Activated naive CD8-positive, alpha-beta T cell treated with anti-CD3 and anti-CD28 coated beads, Interleukin-2, amount 10 ng/mL, durations not matched to agents 7 days and 5 days (primary cell): ENCODE results near the gene UNC79. TPM values are rescaled to one million over a fixed set of nuclear protein-coding genes. Genes with fewer than 3 reads are reported as not detected.

Source experiments
- ATAC-seq: fragments of 150-1000 bp; cut with Tn5 transposase; one replicate; pipeline ENCODE4 v1.10.0; 2021; ENCODE audit warnings: low read depth, moderate library complexity
- POLR2A ChIA-PET: fragments of 350-600 bp; sonication (Branson Sonifier 250); formaldehyde crosslinking; loops from one replicate; lab custom pipeline; 2021; ENCODE audit warnings: antibody characterized with exemption; lab: Charles Lee
- DNase-seq: peaks from one replicate; pipeline ENCODE4 v3.0.0; 2021
- H3K27ac Mint-ChIP-seq: one replicate; pipeline ENCODE4 v1.8.0; 2022; ENCODE audit warnings: mild to moderate bottlenecking, mixed read lengths
- H3K27me3 Mint-ChIP-seq: one replicate; pipeline ENCODE4 v1.8.0; 2022; ENCODE audit warnings: mild to moderate bottlenecking, moderate library complexity, mixed read lengths
- H3K36me3 Mint-ChIP-seq: one replicate; pipeline ENCODE4 v1.8.0; 2021; ENCODE audit warnings: mild to moderate bottlenecking, mixed read lengths
- H3K4me1 Mint-ChIP-seq: one replicate; pipeline ENCODE4 v1.8.0; 2021; ENCODE audit warnings: mixed read lengths
- H3K4me3 Mint-ChIP-seq: one replicate; pipeline ENCODE4 v1.8.0; 2022; ENCODE audit warnings: mild to moderate bottlenecking, moderate library complexity, mixed read lengths
- H3K9me3 Mint-ChIP-seq: one replicate; pipeline ENCODE4 v1.8.0; 2021; ENCODE audit warnings: mixed read lengths
- total RNA-seq, 2 experiments: library from RNA; stranded (reverse); gene quantifications; one replicate each; pipeline ENCODE4 v1.2.3, GENCODE V29; 2021

The UNC79 gene
- total RNA-seq, 2 experiments from 2014 or later, result not detected

DNA sequence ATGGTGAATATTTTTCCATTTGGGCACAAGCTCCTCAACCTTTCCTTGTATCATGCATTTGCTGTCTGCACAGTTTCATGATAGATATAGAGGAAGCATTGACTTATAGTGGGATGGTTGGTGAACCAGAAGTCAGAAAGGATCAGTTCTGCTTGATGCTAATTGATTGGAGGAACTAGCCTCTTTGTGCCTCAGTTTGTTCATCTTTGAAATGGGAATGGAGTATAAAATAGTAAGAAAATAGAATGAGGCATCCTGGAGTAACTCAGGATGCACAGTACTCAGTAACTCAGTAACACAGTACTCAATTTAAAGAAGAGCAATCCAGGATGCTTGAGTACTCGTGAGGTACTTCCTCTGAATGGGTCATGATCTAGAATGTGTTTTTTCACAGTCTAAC, 109.5 kb downstream of the UNC79 start:
- Mint-ChIP-seq H3K4me1 (no peaks in the 10 kb centered on the region), H3K36me3 (no peaks in the 10 kb centered on the region), H3K27me3 (peaks cover 15% of the 10 kb centered on the region), H3K4me3 (no peak overlapping the region), H3K27ac (no peak overlapping the region), H3K9me3 (no peaks in the 10 kb centered on the region)
- ATAC-seq, result no peak
- DNase-seq, result no peak
- POLR2A ChIA-PET, result no interaction called here

GRCh38 chr14:93543766-93544165, 113.0 kb downstream of the UNC79 start:
- Mint-ChIP-seq H3K27me3 (peaks cover 27% of the 10 kb centered on the region), H3K9me3 (no peaks in the 10 kb centered on the region), H3K4me3 (no peak overlapping the region), H3K36me3 (no peaks in the 10 kb centered on the region), H3K4me1 (no peaks in the 10 kb centered on the region), H3K27ac (no peak overlapping the region)
- POLR2A ChIA-PET, result no interaction called here
- DNase-seq (no peak), ATAC-seq (no peak)

DNA sequence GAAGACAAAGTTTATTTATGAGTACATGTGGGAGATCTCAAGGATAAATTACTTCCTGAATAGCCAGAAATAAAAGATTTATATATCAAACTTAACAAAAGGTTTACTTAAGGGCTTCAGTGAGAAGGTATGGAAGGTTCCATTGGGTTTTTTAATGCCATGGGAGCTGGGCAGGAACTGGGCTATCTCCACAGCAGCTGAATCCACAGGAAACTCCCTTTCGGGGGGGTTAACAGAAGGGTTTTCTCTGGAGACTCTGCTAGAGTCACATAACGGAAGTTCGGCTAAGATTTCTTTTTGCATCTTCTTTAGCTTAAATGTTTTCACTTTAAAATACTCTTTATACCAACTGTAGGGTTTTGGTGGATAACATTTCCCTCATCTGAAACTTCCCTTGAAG, 113.5 kb downstream of the UNC79 start:
- Mint-ChIP-seq H3K4me1 (no peaks in the 10 kb centered on the region), H3K27me3 (peaks cover 27% of the 10 kb centered on the region), H3K4me3 (no peak overlapping the region), H3K27ac (no peak overlapping the region), H3K36me3 (no peaks in the 10 kb centered on the region), H3K9me3 (no peaks in the 10 kb centered on the region)
- DNase-seq (no peak), ATAC-seq (no peak)
- POLR2A ChIA-PET, result no interaction called here

DNA sequence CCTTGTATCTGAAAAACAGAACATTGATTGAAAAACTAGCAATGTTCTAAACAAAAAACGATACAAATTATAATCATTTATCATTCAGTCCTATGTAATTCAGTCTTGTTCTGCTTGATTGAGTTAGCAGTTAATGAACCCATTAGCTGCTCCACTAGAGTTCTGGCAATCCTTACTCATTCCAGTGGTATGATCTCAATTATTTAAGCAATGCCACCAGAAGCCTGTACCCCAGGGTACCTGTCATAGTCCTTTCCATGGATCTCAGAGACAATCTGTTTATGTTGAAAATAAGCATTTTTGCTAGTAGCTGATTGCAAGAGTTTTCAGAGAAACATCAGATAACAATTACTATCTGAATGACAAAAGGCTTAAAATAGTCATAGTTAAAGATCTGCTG, 115.9 kb downstream of the UNC79 start:
- H3K27ac Mint-ChIP-seq, result no peak overlapping the region
- H3K9me3 Mint-ChIP-seq, result no peaks in the 10 kb centered on the region
- POLR2A ChIA-PET, result no interaction called here
- H3K36me3 Mint-ChIP-seq, result no peaks in the 10 kb centered on the region
- peaks cover 26% of the 10 kb centered on the region for H3K27me3 Mint-ChIP-seq
- ATAC-seq (no peak), DNase-seq (no peak)
- H3K4me3 Mint-ChIP-seq, result no peak overlapping the region
- H3K4me1 Mint-ChIP-seq, result peaks cover 2% of the 10 kb centered on the region

- peaks cover 2% of the 10 kb centered on the region for H3K4me1 Mint-ChIP-seq
- ATAC-seq, result no peak
These were observed 117.5 kb downstream of the UNC79 start for GRCh38 chr14:93548102-93548843.

DNA sequence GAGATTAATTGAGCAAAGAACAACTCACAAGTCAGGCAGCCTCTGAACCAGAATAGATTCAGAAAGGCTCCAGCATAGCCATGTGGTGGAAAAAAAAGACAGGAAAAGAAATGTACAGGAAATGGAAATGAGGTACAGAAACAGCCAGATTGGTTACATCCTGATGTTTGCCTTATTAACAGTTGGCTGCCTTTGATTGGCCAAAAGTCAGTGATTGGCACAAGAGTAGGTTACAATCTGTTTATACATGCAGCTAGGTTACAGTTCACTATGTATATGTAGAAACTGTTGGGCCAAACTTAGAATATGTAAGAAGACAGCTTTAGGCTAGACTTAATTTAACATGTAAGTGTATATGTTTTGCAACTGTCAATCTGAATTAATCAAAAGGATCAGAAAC, 118.9 kb downstream of the UNC79 start:
- Mint-ChIP-seq H3K27ac (no peak overlapping the region), H3K36me3 (no peaks in the 10 kb centered on the region), H3K4me1 (peaks cover 2% of the 10 kb centered on the region), H3K9me3 (no peaks in the 10 kb centered on the region), H3K27me3 (peaks cover 22% of the 10 kb centered on the region), H3K4me3 (no peak overlapping the region)
- no peak for ATAC-seq
- POLR2A ChIA-PET, result no interaction called here
- no peak for DNase-seq

More at GRCh38 chr14:93548102-93548843, 117.5 kb downstream of the UNC79 start:
- H3K36me3 Mint-ChIP-seq, result no peaks in the 10 kb centered on the region
- no peaks in the 10 kb centered on the region for H3K9me3 Mint-ChIP-seq
- POLR2A ChIA-PET, result no interaction called here
- no peak overlapping the region for H3K4me3 Mint-ChIP-seq
- H3K27me3 Mint-ChIP-seq, result peaks cover 21% of the 10 kb centered on the region
- H3K27ac Mint-ChIP-seq, result no peak overlapping the region
- DNase-seq, result no peak

GRCh38 chr14:93564918-93565317, 134.2 kb downstream of the UNC79 start:
- DNase-seq (no peak), ATAC-seq (no peak)
- Mint-ChIP-seq H3K4me1 (no peaks in the 10 kb centered on the region), H3K27me3 (peaks cover 1% of the 10 kb centered on the region), H3K27ac (no peak overlapping the region), H3K36me3 (no peaks in the 10 kb centered on the region), H3K4me3 (no peak overlapping the region), H3K9me3 (no peaks in the 10 kb centered on the region)
- POLR2A ChIA-PET, result no interaction called here

GRCh38 chr14:93566065-93566693, 135.4 kb downstream of the UNC79 start:
- no peaks in the 10 kb centered on the region for H3K36me3 Mint-ChIP-seq
- DNase-seq, result no peak
- H3K4me3 Mint-ChIP-seq, result no peak overlapping the region
- no peak overlapping the region for H3K27ac Mint-ChIP-seq
- H3K9me3 Mint-ChIP-seq, result no peaks in the 10 kb centered on the region
- H3K27me3 Mint-ChIP-seq, result peaks cover 1% of the 10 kb centered on the region
- no peak for ATAC-seq
- no peaks in the 10 kb centered on the region for H3K4me1 Mint-ChIP-seq
- POLR2A ChIA-PET, result no interaction called here

DNA sequence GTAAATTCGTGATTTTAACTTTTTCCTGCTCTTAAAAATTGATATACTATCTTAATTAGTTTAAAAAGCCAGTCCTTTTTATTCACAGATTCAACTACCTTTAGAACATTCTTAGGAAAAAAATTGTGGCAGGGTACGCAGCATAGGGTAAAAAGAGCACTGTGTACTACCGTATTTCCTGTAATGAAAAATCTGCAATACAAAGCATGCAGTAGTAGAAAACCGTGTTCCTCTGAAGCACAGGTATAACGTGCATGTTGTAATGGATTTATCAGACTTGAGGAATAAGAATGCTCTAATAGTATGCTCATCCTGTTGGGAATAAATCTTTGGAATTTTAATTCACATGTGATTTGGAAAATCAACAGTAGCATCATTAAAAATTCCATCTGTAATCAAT, 140.5 kb downstream of the UNC79 start:
- Mint-ChIP-seq H3K36me3 (no peaks in the 10 kb centered on the region), H3K27ac (no peak overlapping the region), H3K9me3 (no peaks in the 10 kb centered on the region), H3K4me3 (no peak overlapping the region), H3K4me1 (no peaks in the 10 kb centered on the region), H3K27me3 (peaks cover 13% of the 10 kb centered on the region)
- no peak for ATAC-seq
- POLR2A ChIA-PET, result no interaction called here
- DNase-seq, result no peak

GRCh38 chr14:93579178-93579577, 148.4 kb downstream of the UNC79 start:
- Mint-ChIP-seq H3K27ac (no peak overlapping the region), H3K36me3 (no peaks in the 10 kb centered on the region), H3K4me1 (no peaks in the 10 kb centered on the region), H3K27me3 (peaks cover 10% of the 10 kb centered on the region), H3K4me3 (no peak overlapping the region), H3K9me3 (no peaks in the 10 kb centered on the region)
- ATAC-seq (no peak), DNase-seq (no peak)
- POLR2A ChIA-PET, result no interaction called here

DNA sequence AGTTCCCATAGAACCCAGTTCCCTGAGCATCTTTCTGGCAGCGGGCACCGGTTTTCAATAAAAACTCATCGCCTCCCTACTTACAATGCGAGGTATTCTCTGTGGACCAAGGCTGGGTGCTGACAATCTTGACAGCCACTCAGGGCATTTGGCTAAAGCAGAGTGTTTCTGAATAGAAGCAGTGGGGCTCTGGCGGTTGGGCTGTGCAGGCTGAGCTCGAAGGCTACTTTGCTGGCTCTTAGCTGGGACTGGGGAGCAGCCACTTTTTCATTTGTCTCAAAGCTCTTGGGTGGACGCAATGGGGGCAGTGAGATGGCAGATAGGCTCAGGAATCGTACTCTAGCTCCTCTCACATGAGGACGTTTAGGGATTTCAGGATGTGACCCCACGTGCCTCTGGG, 151.8 kb downstream of the UNC79 start:
- Mint-ChIP-seq H3K36me3 (no peaks in the 10 kb centered on the region), H3K27ac (no peak overlapping the region), H3K4me3 (no peak overlapping the region), H3K27me3 (peaks cover 6% of the 10 kb centered on the region), H3K4me1 (no peaks in the 10 kb centered on the region), H3K9me3 (no peaks in the 10 kb centered on the region)
- no peak for DNase-seq
- POLR2A ChIA-PET, result no interaction called here
- no peak for ATAC-seq

GRCh38 chr14:93587330-93587729, 156.6 kb downstream of the UNC79 start:
- POLR2A ChIA-PET, result no interaction called here

DNA sequence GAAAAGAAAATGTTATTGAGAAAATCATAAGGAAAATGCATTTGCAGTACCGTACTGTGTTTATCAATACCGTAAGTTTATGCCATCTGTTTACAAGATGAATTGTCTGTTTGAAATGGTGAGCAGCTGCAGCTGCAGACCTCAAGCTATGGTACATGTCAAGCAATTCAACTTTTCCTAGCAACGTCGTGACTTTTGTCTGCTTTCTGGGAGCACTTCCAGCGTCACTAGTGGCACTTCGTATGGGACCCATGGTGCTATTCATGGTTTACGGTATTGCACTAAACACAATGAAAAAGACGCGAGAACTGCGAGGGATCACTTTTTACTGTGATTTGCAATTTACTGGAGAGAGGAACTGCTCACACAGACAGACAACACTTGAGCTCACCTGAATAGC, 160.8 kb downstream of the UNC79 start:
- ATAC-seq (no peak), DNase-seq (no peak)
- POLR2A ChIA-PET, result no interaction called here
- Mint-ChIP-seq H3K27ac (no peak overlapping the region), H3K4me1 (no peaks in the 10 kb centered on the region), H3K4me3 (no peak overlapping the region), H3K27me3 (peaks cover 7% of the 10 kb centered on the region), H3K9me3 (no peaks in the 10 kb centered on the region), H3K36me3 (no peaks in the 10 kb centered on the region)

More at GRCh38 chr14:93587330-93587729, 156.6 kb downstream of the UNC79 start:
- ATAC-seq (no peak), DNase-seq (no peak)
- Mint-ChIP-seq H3K9me3 (no peaks in the 10 kb centered on the region), H3K27me3 (peaks cover 6% of the 10 kb centered on the region), H3K27ac (no peak overlapping the region), H3K4me1 (no peaks in the 10 kb centered on the region), H3K4me3 (no peak overlapping the region), H3K36me3 (no peaks in the 10 kb centered on the region)

DNA sequence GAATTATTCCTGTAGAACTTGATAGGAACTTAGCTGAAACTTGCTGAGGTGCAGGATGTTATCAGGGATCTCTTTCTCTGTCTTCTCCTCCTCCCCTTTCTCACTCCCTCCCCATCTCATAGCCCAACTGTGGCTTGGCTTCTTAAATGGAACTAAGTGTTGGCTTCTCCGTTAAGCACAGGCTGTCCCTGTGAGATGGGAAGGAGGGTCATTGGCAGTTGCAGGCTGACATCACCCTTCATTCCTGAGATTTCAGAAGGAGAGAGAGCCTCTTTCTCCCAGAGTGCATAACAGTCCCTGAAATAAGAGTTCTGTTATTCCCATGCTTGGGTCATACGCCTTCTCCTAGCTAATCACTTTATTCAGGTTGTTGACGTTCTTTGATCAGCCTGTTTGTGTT, 162.0 kb downstream of the UNC79 start:
- DNase-seq (no peak), ATAC-seq (no peak)
- H3K27me3 Mint-ChIP-seq, result peaks cover 7% of the 10 kb centered on the region
- H3K4me1 Mint-ChIP-seq, result no peaks in the 10 kb centered on the region
- H3K4me3 Mint-ChIP-seq, result no peak overlapping the region
- H3K9me3 Mint-ChIP-seq, result no peaks in the 10 kb centered on the region
- H3K36me3 Mint-ChIP-seq, result no peaks in the 10 kb centered on the region
- H3K27ac Mint-ChIP-seq, result no peak overlapping the region
- POLR2A ChIA-PET, result no interaction called here
